Gastrocnemius medialis (tissue), 4 donors: ENCODE results near the gene C16orf46. TPM values are rescaled to one million over a fixed set of nuclear protein-coding genes. Genes with fewer than 3 reads are reported as not detected.

Experiments
- ATAC-seq, 2 donors: fragments of 150-250 bp; one replicate each; pipeline ENCODE4 v1.9.1; 2016
- DNase-seq, 2 donors: peaks; one replicate each; pipeline ENCODE4 v3.0.0-alpha.2; 2019
- H3K27ac ChIP-seq, 4 donors: fragments of 200-600 bp; sonication (generic); 1 replicate in 1 of 4; 2 replicates in 3 of 4; pipeline ENCODE4 v1.5.1; 2016 to 2018; ENCODE audit warnings: mild to moderate bottlenecking in 2 of 4, moderate library complexity in 1 of 4
- H3K27me3 ChIP-seq, 3 donors: fragments of 200-600 bp; sonication (generic) in 2 of 3; 1 replicate in 1 of 3; 2 replicates in 2 of 3; pipeline versions ENCODE4 v1.5.1 to v1.6.0; 2016 to 2019; ENCODE audit warnings: mild to moderate bottlenecking in 1 of 3, moderate library complexity in 1 of 3
- H3K36me3 ChIP-seq, 2 donors: fragments of 200-600 bp; sonication (generic) in 1 of 2; one replicate each; pipeline ENCODE4 v1.5.1; 2017 to 2018
- H3K4me1 ChIP-seq, 2 donors: fragments of 200-600 bp; sonication (generic) in 1 of 2; one replicate each; pipeline ENCODE4 v1.5.1; 2016 to 2017; ENCODE audit warnings: mild to moderate bottlenecking in 2 of 2
- H3K4me3 ChIP-seq, 4 donors: fragments of 200-600 bp; sonication (generic) in 3 of 4; 1 replicate in 1 of 4; 2 replicates in 3 of 4; pipeline ENCODE4 v1.5.1; 2016 to 2019; ENCODE audit warnings: mild to moderate bottlenecking in 2 of 4
- H3K9me3 ChIP-seq, 3 donors: fragments of 200-600 bp; sonication (generic) in 2 of 3; 1 replicate in 1 of 3; 2 replicates in 2 of 3; pipeline ENCODE4 v1.5.1; 2016 to 2019
- CTCF ChIP-seq, 5 experiments: fragments of 450-650 bp in 3 of 5; fragments of 200-600 bp in 2 of 5; sonication (generic) in 2 of 5; IDR thresholded peaks in 4 of 5; conservative IDR thresholded peaks in 1 of 5; 1 replicate in 4 of 5; 2 replicates in 1 of 5; pipeline ENCODE4 v1.5.1; 2016 to 2019; ENCODE audit warnings: antibody characterized with exemption in 5 of 5, mild to moderate bottlenecking in 3 of 5, moderate library complexity in 3 of 5
- POLR2A ChIP-seq, 2 donors: fragments of 450-650 bp; IDR thresholded peaks; one replicate each; pipeline ENCODE4 v1.6.1; 2017; ENCODE audit warnings: antibody characterized with exemption in 2 of 2, mild to moderate bottlenecking in 2 of 2, moderate library complexity in 2 of 2
- in situ Hi-C, 4 donors: fragments of 200-750 bp; cut with MboI; loops; one replicate each; pipeline versions ENCODE4 v1.15.0 to v1.8.0; 2017; ENCODE audit warnings: low sequenced_read_pairs in 4 of 4
- intact Hi-C: fragments of 100-400 bp; cut with DNase I; formaldehyde crosslinking; loops from one replicate; pipeline ENCODE4 v1.15.1; 2023; ENCODE audit warnings: low total_unique reads
- total RNA-seq, 4 donors: library from RNA; depleted of rRNA; stranded (reverse); fragments of >200 nt; gene quantifications; one replicate each; pipeline versions ENCODE4 v1.1.0 to v1.2.3, GENCODE V29; 2016

C16orf46 gene
- total RNA-seq, 4 donors from 2014 or later = 0.88 TPM; not detected in 3

GRCh38 chr16:81073560-81074330 is 3.3 kb downstream of the C16orf46 start:
- peaks cover 4 to 7% of the 10 kb centered on the region in 2 donors for H3K4me1 ChIP-seq
- TF ChIP-seq CTCF (IDR thresholded peaks at IDR 0.05 in 4 of 5, conservative IDR thresholded peaks at IDR 0.05 in 1 of 5) = no peak
- no peak for TF ChIP-seq POLR2A (IDR thresholded peaks at IDR 0.05)
- no peaks in the 10 kb centered on the region for H3K27me3 ChIP-seq
- no peaks in the 10 kb centered on the region for H3K36me3 ChIP-seq
- in situ Hi-C loops = no loop called here
- H3K4me3 ChIP-seq = no peak overlapping the region
- ATAC-seq (no peak), DNase-seq (no peak)
- intact Hi-C loops = no loop called here
- H3K9me3 ChIP-seq = no peaks in the 10 kb centered on the region
- no peak overlapping the region for H3K27ac ChIP-seq

- Histone ChIP-seq H3K27me3 (no peaks in the 10 kb centered on the region), H3K36me3 (no peaks in the 10 kb centered on the region), H3K9me3 (no peaks in the 10 kb centered on the region), H3K4me1 (no peaks in the 10 kb centered on the region), H3K4me3 (no peak overlapping the region), H3K27ac (no peak overlapping the region)
- DNase-seq (no peak), ATAC-seq (no peak)
- TF ChIP-seq POLR2A (IDR thresholded peaks at IDR 0.05) = no peak
- TF ChIP-seq CTCF (IDR thresholded peaks at IDR 0.05 in 4 of 5, conservative IDR thresholded peaks at IDR 0.05 in 1 of 5) = no peak
- intact Hi-C loops = no loop called here
- in situ Hi-C loops = no loop called here
Observed at GRCh38 chr16:81071805-81072204, 5.2 kb downstream of the C16orf46 start.

GRCh38 chr16:81070979-81071378 is 6.1 kb downstream of the C16orf46 start:
- no peak overlapping the region for H3K27ac ChIP-seq
- no peaks in the 10 kb centered on the region for H3K27me3 ChIP-seq
- ATAC-seq (no peak), DNase-seq (no peak)
- intact Hi-C loops = no loop called here
- TF ChIP-seq POLR2A (IDR thresholded peaks at IDR 0.05) (no peak), CTCF (IDR thresholded peaks at IDR 0.05 in 4 of 5, conservative IDR thresholded peaks at IDR 0.05 in 1 of 5) (no peak)
- in situ Hi-C loops = no loop called here
- no peaks in the 10 kb centered on the region for H3K4me1 ChIP-seq
- H3K4me3 ChIP-seq = no peak overlapping the region
- no peaks in the 10 kb centered on the region for H3K36me3 ChIP-seq
- H3K9me3 ChIP-seq = no peaks in the 10 kb centered on the region

- DNase-seq (no peak), ATAC-seq (no peak)
- H3K4me3 ChIP-seq = no peak overlapping the region
- H3K4me1 ChIP-seq = no peaks in the 10 kb centered on the region
- H3K9me3 ChIP-seq = no peaks in the 10 kb centered on the region
- in situ Hi-C loops (no loop called here), intact Hi-C loops (no loop called here)
- TF ChIP-seq CTCF (IDR thresholded peaks at IDR 0.05 in 4 of 5, conservative IDR thresholded peaks at IDR 0.05 in 1 of 5) = no peak
- TF ChIP-seq POLR2A (IDR thresholded peaks at IDR 0.05) = no peak
- no peaks in the 10 kb centered on the region for H3K27me3 ChIP-seq
- H3K36me3 ChIP-seq = no peaks in the 10 kb centered on the region
- H3K27ac ChIP-seq = no peak overlapping the region
Observed at GRCh38 chr16:81069063-81069462, 8.0 kb downstream of the C16orf46 start.

GRCh38 chr16:81067166-81067565 is 9.9 kb downstream of the C16orf46 start:
- H3K4me3 ChIP-seq = no peak overlapping the region
- in situ Hi-C loops (no loop called here), intact Hi-C loops (no loop called here)
- H3K9me3 ChIP-seq = no peaks in the 10 kb centered on the region
- H3K36me3 ChIP-seq = no peaks in the 10 kb centered on the region
- no peaks in the 10 kb centered on the region for H3K4me1 ChIP-seq
- H3K27ac ChIP-seq = no peak overlapping the region
- ATAC-seq (no peak), DNase-seq (no peak)
- no peaks in the 10 kb centered on the region for H3K27me3 ChIP-seq
- TF ChIP-seq CTCF (IDR thresholded peaks at IDR 0.05 in 4 of 5, conservative IDR thresholded peaks at IDR 0.05 in 1 of 5) (no peak), POLR2A (IDR thresholded peaks at IDR 0.05) (no peak)
